ENCODE results near the gene ENHO.

The ENHO gene

GRCh38 chr9:34506623-34507022, 16.2 kb downstream of the ENHO start:
- no peak for DNase-seq (ENCODE audit: low spot score in 2 of 2)
- H3K36me3 Mint-ChIP-seq (ENCODE audit: insufficient read depth): peaks cover 4% of the 10 kb centered on the region
- no peak for ATAC-seq (replicated peaks; ENCODE audit: extremely low read depth, poor library complexity, severe bottlenecking)
- no peaks in the 10 kb centered on the region for H3K4me1 Mint-ChIP-seq
- no peaks in the 10 kb centered on the region for H3K9me3 Mint-ChIP-seq
- peaks cover 26% of the 10 kb centered on the region for H3K27me3 Mint-ChIP-seq
- no peak overlapping the region for H3K4me3 Mint-ChIP-seq
- H3K27ac Mint-ChIP-seq (ENCODE audit: low read depth): no peak overlapping the region

DNA sequence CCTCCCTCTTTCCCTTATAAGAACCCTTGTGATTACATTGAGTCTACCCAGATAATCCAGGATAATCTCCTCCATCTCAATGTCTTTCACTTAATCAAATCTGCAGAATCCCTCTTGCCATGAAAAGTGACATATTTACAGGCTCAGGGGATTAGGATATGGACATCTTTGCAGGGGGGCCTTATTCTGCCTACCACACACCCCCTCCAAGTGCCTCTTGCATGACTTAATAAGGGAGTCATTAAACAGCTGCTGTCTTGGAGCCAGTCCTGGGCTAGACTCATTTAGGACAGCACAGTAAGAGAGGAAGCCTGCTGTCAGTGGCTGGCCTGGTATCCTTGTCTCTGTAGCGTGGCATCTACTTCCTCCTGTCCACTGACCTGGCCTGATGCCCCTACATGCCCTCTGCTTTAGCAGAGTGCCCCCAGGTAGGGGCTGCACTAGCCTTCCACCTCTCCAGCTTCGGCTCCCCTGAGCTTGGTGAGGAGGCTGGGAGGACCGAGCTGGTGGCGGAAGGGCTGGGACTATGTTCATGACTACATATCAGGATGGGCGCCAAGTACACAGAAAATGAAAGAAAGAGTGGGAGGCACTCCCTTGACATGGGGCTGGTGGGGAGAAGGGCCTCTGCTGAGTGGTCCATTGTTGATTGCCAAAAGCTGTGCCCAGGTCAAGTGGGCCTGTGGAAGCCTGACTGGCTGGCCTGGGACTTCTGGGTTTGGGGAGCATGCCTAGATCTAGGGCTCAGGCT, 17.2 kb downstream of the ENHO start:
- no peak overlapping the region for H3K4me3 Mint-ChIP-seq
- DNase-seq (ENCODE audit: low spot score in 2 of 2) (no peak), ATAC-seq (replicated peaks; ENCODE audit: extremely low read depth, poor library complexity, severe bottlenecking) (no peak)
- no peaks in the 10 kb centered on the region for H3K9me3 Mint-ChIP-seq
- no peak overlapping the region for H3K27ac Mint-ChIP-seq (ENCODE audit: low read depth)
- no peaks in the 10 kb centered on the region for H3K4me1 Mint-ChIP-seq
- peaks cover 4% of the 10 kb centered on the region for H3K36me3 Mint-ChIP-seq (ENCODE audit: insufficient read depth)
- H3K27me3 Mint-ChIP-seq: peaks cover 26% of the 10 kb centered on the region

DNA sequence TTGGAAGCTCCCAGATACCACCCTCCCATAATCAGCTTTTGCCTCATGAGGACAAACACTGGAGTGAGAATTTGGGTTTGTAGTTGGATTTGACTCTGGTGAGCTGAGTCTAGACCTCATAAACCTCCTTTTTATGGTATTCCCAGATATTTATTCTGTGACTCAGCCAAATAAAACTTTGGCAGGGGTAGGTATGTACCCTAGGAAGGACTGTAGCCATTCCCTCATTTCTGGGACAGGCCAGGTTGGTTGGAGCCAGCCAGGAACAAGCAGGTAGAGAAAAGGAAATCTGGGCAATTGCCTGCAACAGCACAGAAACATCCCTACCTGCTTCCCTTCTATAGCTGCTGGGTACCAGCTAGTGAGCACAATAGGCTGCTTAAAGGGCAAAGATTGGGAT, 19.4 kb downstream of the ENHO start:
- peaks cover 34% of the 10 kb centered on the region for H3K27me3 Mint-ChIP-seq
- H3K9me3 Mint-ChIP-seq: no peaks in the 10 kb centered on the region
- ATAC-seq (replicated peaks; ENCODE audit: extremely low read depth, poor library complexity, severe bottlenecking): no peak

DNA sequence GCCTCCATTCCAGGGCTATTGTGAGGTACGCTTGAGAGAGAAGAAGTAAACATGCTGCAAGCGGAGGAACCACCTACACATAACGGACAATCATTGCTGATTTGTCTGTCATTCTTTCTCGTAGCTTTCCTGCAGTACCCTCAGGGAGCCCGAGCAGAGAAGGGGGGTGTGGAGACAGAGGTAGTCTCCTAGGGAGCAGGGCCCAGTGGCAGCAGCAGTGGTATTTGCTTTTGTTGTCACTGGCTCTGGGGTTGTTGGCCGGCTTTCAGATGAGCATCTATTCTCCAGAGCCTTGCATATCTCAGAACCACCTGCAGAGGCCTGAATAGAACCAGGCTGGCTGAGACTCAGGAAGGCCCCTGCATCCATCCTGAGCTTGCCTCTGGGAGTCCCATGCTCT, 19.9 kb downstream of the ENHO start:
- H3K27me3 Mint-ChIP-seq: peaks cover 34% of the 10 kb centered on the region
- ATAC-seq (replicated peaks; ENCODE audit: extremely low read depth, poor library complexity, severe bottlenecking) (no peak), DNase-seq (ENCODE audit: low spot score in 2 of 2) (no peak)
- no peak overlapping the region for H3K27ac Mint-ChIP-seq (ENCODE audit: low read depth)
- H3K4me3 Mint-ChIP-seq: no peak overlapping the region
- peaks cover 1% of the 10 kb centered on the region for H3K36me3 Mint-ChIP-seq (ENCODE audit: insufficient read depth)
- H3K9me3 Mint-ChIP-seq: no peaks in the 10 kb centered on the region
- H3K4me1 Mint-ChIP-seq: no peaks in the 10 kb centered on the region

More for the DNA sequence above, 19.4 kb downstream of the ENHO start:
- H3K27ac Mint-ChIP-seq (ENCODE audit: low read depth): no peak overlapping the region
- DNase-seq (ENCODE audit: low spot score in 2 of 2): no peak
- H3K36me3 Mint-ChIP-seq (ENCODE audit: insufficient read depth): peaks cover 1% of the 10 kb centered on the region
- no peak overlapping the region for H3K4me3 Mint-ChIP-seq
- H3K4me1 Mint-ChIP-seq: no peaks in the 10 kb centered on the region

DNA sequence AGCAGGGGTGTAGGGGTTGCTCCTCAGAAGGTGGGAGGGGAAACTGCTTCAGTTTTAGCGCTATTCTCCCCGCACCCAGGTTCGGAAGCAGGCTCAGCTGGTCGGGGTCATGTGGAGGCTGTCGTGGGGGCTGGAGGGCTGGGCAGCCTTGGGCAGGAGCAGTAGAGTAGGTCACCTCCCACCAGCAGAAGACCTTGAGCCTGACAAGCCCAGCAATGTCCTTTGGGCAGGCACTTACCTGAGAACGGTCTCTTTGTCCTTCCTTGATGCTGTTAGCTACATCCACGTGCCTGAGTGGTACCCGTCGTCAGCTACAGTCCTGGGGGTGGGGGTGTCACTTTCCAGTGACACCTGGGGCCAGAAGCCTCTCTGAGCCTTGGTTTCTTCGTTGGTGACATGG, 20.3 kb downstream of the ENHO start:
- no peak for DNase-seq (ENCODE audit: low spot score in 2 of 2)
- Mint-ChIP-seq H3K36me3 (ENCODE audit: insufficient read depth) (peaks cover 1% of the 10 kb centered on the region), H3K27me3 (peaks cover 34% of the 10 kb centered on the region), H3K9me3 (no peaks in the 10 kb centered on the region), H3K27ac (ENCODE audit: low read depth) (no peak overlapping the region), H3K4me1 (no peaks in the 10 kb centered on the region), H3K4me3 (no peak overlapping the region)
- no peak for ATAC-seq (replicated peaks; ENCODE audit: extremely low read depth, poor library complexity, severe bottlenecking)

DNA sequence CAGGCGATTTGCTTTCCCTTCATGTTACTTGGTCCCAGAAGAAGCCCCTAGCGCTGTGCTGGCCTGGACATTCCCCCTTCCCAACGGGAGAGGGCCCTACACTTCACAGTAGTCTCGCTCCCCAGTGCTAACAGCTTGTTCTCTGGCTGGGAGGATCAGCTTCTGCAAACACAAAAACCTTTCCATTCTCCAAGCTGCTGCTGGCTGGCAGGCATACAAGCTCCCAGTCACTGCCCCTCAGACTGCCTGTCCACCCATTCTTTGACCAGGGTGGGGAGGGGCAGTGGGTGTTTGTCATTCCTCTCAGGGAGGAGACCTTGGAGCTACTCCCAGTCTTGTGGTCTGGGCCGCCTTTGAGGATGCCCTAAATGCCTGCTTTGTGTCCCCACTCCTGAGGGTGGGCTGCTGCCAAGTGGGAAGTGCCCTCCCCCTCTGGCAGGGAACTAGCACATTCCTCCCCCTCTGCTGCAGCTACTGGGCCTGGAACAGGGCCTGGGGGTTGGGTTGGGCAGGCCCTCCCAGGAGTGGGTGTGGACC, 20.8 kb downstream of the ENHO start:
- ATAC-seq (replicated peaks; ENCODE audit: extremely low read depth, poor library complexity, severe bottlenecking) (no peak), DNase-seq (ENCODE audit: low spot score in 2 of 2) (no peak)
- Mint-ChIP-seq H3K36me3 (ENCODE audit: insufficient read depth) (peaks cover 1% of the 10 kb centered on the region), H3K27me3 (peaks cover 34% of the 10 kb centered on the region), H3K4me1 (no peaks in the 10 kb centered on the region), H3K27ac (ENCODE audit: low read depth) (no peak overlapping the region), H3K9me3 (no peaks in the 10 kb centered on the region), H3K4me3 (no peak overlapping the region)

GRCh38 chr9:34501372-34501771, 21.4 kb downstream of the ENHO start:
- Mint-ChIP-seq H3K27me3 (peaks cover 34% of the 10 kb centered on the region), H3K4me3 (no peak overlapping the region), H3K9me3 (no peaks in the 10 kb centered on the region), H3K36me3 (ENCODE audit: insufficient read depth) (peaks cover 1% of the 10 kb centered on the region), H3K4me1 (no peaks in the 10 kb centered on the region), H3K27ac (ENCODE audit: low read depth) (no peak overlapping the region)
- no peak for ATAC-seq (replicated peaks; ENCODE audit: extremely low read depth, poor library complexity, severe bottlenecking)
- DNase-seq (ENCODE audit: low spot score in 2 of 2): no peak

GRCh38 chr9:34500623-34501267, 22.0 kb downstream of the ENHO start:
- ATAC-seq (replicated peaks; ENCODE audit: extremely low read depth, poor library complexity, severe bottlenecking) (no peak), DNase-seq (ENCODE audit: low spot score in 2 of 2) (peak; percentile 56 to 69)
- H3K4me1 Mint-ChIP-seq: no peaks in the 10 kb centered on the region
- H3K4me3 Mint-ChIP-seq: no peak overlapping the region
- H3K9me3 Mint-ChIP-seq: no peaks in the 10 kb centered on the region
- no peak overlapping the region for H3K27ac Mint-ChIP-seq (ENCODE audit: low read depth)
- H3K27me3 Mint-ChIP-seq: peaks cover 31% of the 10 kb centered on the region
- H3K36me3 Mint-ChIP-seq (ENCODE audit: insufficient read depth): peaks cover 1% of the 10 kb centered on the region

- peaks cover 1% of the 10 kb centered on the region for H3K36me3 Mint-ChIP-seq (ENCODE audit: insufficient read depth)
- H3K27me3 Mint-ChIP-seq: peaks cover 15% of the 10 kb centered on the region
- ATAC-seq (replicated peaks; ENCODE audit: extremely low read depth, poor library complexity, severe bottlenecking): no peak
- H3K9me3 Mint-ChIP-seq: no peaks in the 10 kb centered on the region
- no peak overlapping the region for H3K4me3 Mint-ChIP-seq
- H3K27ac Mint-ChIP-seq (ENCODE audit: low read depth): no peak overlapping the region
- DNase-seq (ENCODE audit: low spot score in 2 of 2): no peak
- H3K4me1 Mint-ChIP-seq: no peaks in the 10 kb centered on the region
These were observed 23.7 kb downstream of the ENHO start for GRCh38 chr9:34499076-34499475.

DNA sequence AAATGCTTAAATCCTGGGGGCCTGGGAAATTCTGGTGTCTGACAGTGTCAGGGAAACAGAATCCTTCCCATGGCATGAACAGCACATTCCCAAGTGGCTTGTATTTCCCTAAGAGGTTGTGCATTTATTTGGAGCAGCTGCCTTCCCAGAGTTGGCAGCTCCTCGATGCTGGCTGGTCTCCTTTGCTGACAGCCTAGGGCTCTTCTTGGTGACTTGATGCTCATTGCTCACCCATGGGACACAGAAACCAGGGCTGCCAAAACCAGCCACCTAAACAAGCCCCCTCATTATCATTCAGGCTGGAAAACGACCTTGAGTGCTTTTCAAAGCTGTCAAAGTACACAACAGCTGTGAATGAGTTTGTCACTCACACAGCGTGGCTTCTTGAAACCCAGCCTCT, 24.2 kb downstream of the ENHO start:
- no peak for ATAC-seq (replicated peaks; ENCODE audit: extremely low read depth, poor library complexity, severe bottlenecking)
- no peak for DNase-seq (ENCODE audit: low spot score in 2 of 2)
- Mint-ChIP-seq H3K27me3 (peaks cover 15% of the 10 kb centered on the region), H3K9me3 (no peaks in the 10 kb centered on the region), H3K27ac (ENCODE audit: low read depth) (no peak overlapping the region), H3K4me1 (no peaks in the 10 kb centered on the region), H3K4me3 (no peak overlapping the region), H3K36me3 (ENCODE audit: insufficient read depth) (peaks cover 1% of the 10 kb centered on the region)

DNA sequence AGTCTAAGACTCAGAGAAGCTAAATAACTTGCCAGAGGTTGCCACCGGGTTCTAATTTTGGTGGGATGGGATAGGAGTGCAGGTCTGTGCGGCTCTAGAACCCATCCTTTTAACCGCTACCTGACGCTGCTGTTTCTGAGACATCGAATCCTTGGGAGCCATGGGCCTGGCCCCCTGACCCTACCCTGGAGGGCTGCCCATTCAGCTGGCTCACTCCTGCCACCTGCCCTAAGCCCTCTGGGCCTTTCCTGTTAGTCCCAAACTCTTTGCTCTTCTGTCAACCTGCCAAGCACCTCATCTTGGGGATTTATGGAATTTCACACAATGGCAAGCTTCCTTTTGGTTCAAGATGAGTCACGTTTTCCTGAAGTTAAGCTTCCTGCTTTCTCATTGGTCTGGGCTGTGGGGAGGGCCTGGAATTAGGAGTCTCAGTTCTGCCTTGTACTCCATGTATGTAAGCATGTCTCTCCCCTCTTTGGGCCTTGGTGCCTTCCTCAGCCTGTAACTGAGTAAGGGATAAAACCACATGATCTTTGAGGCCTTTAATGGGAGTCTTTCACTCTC, 26.6 kb downstream of the ENHO start:
- Mint-ChIP-seq H3K4me3 (no peak overlapping the region), H3K27me3 (peaks cover 35% of the 10 kb centered on the region), H3K36me3 (ENCODE audit: insufficient read depth) (peaks cover 1% of the 10 kb centered on the region)

DNA sequence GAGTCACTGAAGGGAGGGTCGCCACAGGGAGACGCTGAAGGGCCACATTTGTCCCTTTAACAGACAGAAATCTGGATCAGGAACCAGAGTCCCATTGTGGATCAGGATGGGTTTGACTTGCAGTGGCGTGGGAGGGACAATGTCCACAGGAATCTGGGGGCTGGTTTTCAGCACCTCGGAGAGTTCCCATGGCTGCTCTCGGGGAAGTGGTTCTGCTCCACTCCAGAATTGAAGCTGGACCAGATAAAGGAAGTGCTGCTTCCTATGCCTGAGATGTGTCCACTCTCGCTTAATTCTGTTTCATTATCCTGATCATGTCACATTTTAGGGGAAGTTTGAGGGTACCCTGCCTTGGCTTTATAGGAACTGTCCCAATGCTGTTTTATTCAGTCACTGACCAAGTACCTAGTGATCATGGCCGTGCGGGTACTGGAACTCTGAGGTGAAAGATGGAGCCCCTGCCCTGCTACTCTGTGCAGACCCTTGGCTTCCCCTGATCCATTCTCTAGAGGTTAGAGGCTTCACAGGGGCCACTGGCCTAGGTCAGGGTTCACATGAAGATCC, 28.7 kb downstream of the ENHO start:
- H3K4me1 Mint-ChIP-seq: no peaks in the 10 kb centered on the region
- H3K27me3 Mint-ChIP-seq: peaks cover 50% of the 10 kb centered on the region
- ATAC-seq (replicated peaks; ENCODE audit: extremely low read depth, poor library complexity, severe bottlenecking): no peak

More for the DNA sequence above, 26.6 kb downstream of the ENHO start:
- Mint-ChIP-seq H3K9me3 (no peaks in the 10 kb centered on the region), H3K27ac (ENCODE audit: low read depth) (no peak overlapping the region), H3K4me1 (no peaks in the 10 kb centered on the region)
- no peak for ATAC-seq (replicated peaks; ENCODE audit: extremely low read depth, poor library complexity, severe bottlenecking)
- no peak for DNase-seq (ENCODE audit: low spot score in 2 of 2)

More for the DNA sequence above, 28.7 kb downstream of the ENHO start:
- Mint-ChIP-seq H3K4me3 (no peak overlapping the region), H3K36me3 (ENCODE audit: insufficient read depth) (no peaks in the 10 kb centered on the region), H3K9me3 (no peaks in the 10 kb centered on the region), H3K27ac (ENCODE audit: low read depth) (no peak overlapping the region)
- no peak for DNase-seq (ENCODE audit: low spot score in 2 of 2)
